Measurements from ENCODE around the gene DDAH2. TPM values are rescaled to one million over a fixed set of nuclear protein-coding genes. Genes with fewer than 3 reads are reported as not detected.
"Not testable (repeated sequence)": the region's sequence is repeated elsewhere in the genome, so short reads cannot be mapped to it uniquely, and the experiment has no call there.

The DDAH2 gene
- total RNA-seq, 1 donor from 2014 or later = 4.8 TPM

DNA sequence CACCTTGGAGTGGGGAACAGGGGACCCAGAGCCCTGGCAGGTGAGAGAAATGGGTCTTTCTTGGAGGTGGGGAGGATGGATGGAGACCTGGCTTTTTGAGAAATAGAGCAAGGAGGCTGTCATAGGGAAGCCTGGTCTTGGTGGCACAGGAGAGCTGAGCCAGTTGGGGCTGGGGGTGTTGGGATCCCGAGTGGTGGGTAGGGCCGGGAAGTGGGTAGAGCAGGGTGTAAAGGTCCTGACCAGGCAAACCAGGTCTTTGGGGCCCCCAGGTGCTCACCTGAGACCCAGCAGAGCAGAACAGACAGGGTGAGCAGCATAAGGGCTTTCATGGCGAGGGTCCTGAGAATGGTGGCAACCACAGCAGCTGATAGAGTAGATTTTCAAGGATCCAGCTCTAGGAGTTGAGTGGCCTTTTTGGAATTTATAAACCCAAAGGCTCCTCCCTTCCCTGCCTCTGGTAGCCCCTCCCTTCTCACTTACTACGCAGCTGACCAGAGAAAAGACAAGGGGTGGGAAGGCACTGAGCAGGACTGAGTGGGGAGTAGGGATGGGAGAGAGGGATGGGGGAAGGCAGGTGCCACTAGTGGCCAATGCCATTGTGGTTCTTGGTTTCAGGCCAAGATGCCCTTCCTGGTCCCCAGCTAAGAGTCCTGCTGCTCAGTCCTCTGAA is 7.6 kb downstream of the DDAH2 start, which contains the start of gene LY6G6C:
Gene LY6G6C (minus strand): TSS at position 396 of the 670 bp plus-strand sequence. CDS start 67 bp downstream, at position 329.
- Mint-ChIP-seq H3K4me1 (peaks cover 16% of the 10 kb centered on the region), H3K4me3 (no peak within 1 kb of the TSS), H3K9me3 (no peaks in the 10 kb centered on the region), H3K27me3 (peaks cover 4% of the 10 kb centered on the region), H3K27ac (no peak within 1 kb of the TSS), H3K36me3 (ENCODE audit: low read depth) (peaks cover 6% of the 10 kb centered on the region)
- intact Hi-C loops (cut with micrococcal nuclease) = no loop called here
- no peak for DNase-seq

DNA sequence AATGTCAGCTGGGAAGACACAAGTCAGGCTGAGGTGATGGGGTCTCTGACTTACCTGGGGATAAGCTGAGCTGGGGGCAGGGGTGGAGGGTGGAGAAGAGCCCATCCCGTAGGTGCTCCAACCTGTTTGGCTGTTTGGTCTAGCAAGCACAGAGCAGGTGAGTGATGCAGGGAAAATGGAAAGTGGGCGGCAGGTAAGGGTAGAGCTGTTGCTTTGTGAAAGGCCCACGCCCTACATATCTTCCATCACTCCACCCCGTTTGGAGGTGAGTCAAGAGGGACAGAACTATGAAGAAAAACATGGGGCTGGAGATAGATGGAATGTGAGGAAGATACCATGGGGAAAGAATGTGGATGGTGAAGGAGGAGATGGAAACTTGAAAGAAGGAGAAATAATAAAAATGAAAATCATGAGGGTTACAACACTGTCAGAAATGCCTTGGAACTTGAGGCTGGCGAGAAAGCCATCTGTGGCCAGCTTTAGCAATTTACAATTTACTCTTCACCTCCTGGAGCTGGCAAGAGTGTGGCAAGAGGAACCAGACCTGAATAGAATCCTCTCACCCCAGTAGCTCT is 8.8 kb downstream of the DDAH2 start:
- Mint-ChIP-seq H3K36me3 (ENCODE audit: low read depth) (peaks cover 1% of the 10 kb centered on the region), H3K4me3 (no peak overlapping the region), H3K27me3 (peaks cover 4% of the 10 kb centered on the region), H3K27ac (no peak overlapping the region), H3K9me3 (no peaks in the 10 kb centered on the region), H3K4me1 (peaks cover 6% of the 10 kb centered on the region)
- no peak for DNase-seq
- intact Hi-C loops (cut with micrococcal nuclease) = no loop called here

DNA sequence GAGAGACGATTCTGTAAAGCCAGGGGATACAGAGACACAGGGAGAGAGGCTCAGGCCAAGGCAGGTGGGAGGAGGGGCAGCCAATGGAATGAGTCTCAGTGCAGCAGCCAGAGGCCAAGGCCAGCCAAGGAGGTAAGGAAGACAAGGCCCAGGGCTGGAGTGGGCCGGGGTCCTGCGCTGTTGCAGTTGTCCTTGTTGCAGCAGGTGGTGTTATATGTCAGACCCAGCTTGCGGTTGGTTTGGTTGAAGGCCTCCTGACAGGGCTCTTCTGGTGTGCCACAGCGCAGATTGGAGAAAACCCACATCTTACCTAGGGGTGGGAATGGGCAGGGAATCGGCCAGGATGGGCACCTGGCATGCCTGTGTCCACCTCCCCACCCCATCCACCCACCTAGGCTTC is 10.1 kb downstream of the DDAH2 start:
- peaks cover 4% of the 10 kb centered on the region for H3K27me3 Mint-ChIP-seq
- no peak for DNase-seq
- H3K4me1 Mint-ChIP-seq = peaks cover 6% of the 10 kb centered on the region
- H3K9me3 Mint-ChIP-seq = no peaks in the 10 kb centered on the region
- no peaks in the 10 kb centered on the region for H3K36me3 Mint-ChIP-seq (ENCODE audit: low read depth)
- H3K27ac Mint-ChIP-seq = no peak overlapping the region
- H3K4me3 Mint-ChIP-seq = no peak overlapping the region
- intact Hi-C loops (cut with micrococcal nuclease) = no loop called here

DNA sequence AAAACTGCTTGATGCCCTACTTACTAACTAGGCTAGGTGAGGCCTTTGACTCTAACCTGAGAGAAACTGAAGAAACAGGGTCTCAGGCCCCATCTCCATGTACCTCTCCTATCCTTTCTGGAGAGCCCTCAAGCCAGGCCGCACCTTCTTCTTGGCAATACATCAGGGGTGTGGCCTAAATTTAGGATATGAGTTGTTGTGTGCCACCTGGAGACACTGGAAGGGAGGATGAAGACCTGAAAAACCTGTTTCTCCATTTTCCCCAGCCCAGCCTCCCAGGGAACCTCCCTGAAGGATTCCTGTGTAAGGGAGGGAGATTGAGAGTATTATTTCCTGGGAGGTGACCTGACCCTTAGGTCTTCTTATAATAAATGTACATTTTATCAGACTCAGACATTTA is 10.8 kb downstream of the DDAH2 start:
- intact Hi-C loops (cut with micrococcal nuclease) = no loop called here
- Mint-ChIP-seq H3K27me3 (peaks cover 4% of the 10 kb centered on the region), H3K4me3 (no peak overlapping the region), H3K9me3 (no peaks in the 10 kb centered on the region), H3K36me3 (ENCODE audit: low read depth) (no peaks in the 10 kb centered on the region), H3K4me1 (peaks cover 4% of the 10 kb centered on the region), H3K27ac (no peak overlapping the region)
- DNase-seq = no peak

DNA sequence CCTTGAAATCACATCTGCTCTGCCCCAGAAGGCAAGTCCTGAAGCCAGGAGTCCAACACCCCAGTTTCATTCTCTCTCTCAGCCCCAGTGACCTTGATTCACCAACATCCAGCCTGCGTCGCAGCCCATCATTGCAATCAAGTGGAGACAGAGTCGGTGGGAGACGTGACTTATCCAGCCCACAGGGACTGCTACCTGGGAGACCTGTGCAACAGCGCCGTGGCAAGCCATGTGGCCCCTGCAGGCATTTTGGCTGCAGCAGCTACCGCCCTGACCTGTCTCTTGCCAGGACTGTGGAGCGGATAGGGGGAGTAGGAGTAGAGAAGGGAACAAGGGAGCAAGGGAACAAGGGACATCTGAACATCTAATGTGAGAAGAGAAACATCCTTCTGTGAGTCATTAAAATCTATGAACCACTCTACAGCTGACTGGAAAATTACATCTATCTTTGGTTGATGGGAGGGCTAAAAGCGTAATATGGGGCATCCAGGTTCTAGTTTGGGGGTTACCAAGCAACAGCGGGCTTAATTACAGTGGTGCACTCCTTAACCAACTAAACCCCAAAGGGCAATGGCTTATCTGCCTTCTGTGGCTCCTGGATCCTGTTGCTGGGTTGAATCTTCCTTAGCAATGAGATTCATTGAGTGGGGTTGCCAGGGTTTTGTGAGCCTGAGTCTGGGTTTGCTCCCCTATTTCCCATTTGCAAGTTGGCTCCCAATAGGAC is 11.4 kb downstream of the DDAH2 start:
- no peaks in the 10 kb centered on the region for H3K36me3 Mint-ChIP-seq (ENCODE audit: low read depth)
- no peak overlapping the region for H3K4me3 Mint-ChIP-seq
- no peaks in the 10 kb centered on the region for H3K9me3 Mint-ChIP-seq
- H3K4me1 Mint-ChIP-seq = peaks cover 4% of the 10 kb centered on the region
- peak overlapping the region; percentile 22 for H3K27ac Mint-ChIP-seq
- H3K27me3 Mint-ChIP-seq = peaks cover 8% of the 10 kb centered on the region
- no peak for DNase-seq
- intact Hi-C loops (cut with micrococcal nuclease) = no loop called here

DNA sequence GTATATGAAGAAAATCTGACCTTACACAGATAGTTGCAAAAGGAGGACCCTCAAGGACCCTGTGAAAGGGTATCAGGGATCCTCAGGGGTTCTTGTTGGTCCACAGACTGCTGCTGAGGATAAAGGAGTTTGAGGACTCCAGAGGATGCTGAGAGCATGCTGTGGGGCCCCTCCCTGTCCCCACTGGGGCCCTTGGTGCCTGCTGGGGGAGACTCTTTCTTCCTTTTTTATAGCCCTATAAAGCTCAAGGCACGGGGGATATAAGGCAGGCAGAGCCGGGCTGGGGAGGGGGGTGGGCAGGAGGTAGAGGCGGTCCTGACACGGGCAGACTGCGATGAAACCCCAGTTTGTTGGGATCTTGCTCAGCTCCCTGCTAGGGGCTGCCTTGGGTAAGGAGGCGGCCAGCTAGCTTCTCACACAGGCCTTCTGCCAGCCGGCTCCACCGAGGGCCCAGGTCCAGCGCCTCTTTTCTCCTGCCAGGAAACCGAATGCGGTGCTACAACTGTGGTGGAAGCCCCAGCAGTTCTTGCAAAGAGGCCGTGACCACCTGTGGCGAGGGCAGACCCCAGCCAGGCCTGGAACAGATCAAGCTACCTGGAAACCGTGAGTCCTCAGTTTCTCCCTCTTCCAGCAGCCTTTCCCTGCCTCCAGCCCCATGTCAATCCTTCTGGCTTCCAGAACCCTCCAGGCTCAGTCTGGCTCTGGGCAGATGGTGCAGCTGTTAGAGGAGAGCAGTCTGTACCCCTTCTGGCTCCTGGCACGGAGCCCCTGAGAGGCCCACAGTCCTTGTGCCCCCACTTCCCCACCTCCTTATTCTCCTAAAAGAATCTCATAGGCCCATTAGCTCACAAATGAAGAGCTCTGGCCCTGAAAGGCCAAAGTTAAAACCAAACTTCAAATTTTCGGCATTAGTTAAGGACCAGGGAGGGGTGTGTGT is 13.8 kb downstream of the DDAH2 start, which contains the start of gene LY6G6D:
Gene LY6G6D (plus strand): TSS at position 327 of the 937 bp plus-strand sequence. CDS start 8 bp downstream, at position 335.
- Mint-ChIP-seq H3K4me1 (peaks cover 16% of the 10 kb centered on the region), H3K27me3 (peaks cover 11% of the 10 kb centered on the region), H3K27ac (no peak within 1 kb of the TSS), H3K36me3 (ENCODE audit: low read depth) (no peaks in the 10 kb centered on the region), H3K4me3 (no peak within 1 kb of the TSS), H3K9me3 (no peaks in the 10 kb centered on the region)
- intact Hi-C loops (cut with micrococcal nuclease) = no loop called here
- DNase-seq = no peak

DNA sequence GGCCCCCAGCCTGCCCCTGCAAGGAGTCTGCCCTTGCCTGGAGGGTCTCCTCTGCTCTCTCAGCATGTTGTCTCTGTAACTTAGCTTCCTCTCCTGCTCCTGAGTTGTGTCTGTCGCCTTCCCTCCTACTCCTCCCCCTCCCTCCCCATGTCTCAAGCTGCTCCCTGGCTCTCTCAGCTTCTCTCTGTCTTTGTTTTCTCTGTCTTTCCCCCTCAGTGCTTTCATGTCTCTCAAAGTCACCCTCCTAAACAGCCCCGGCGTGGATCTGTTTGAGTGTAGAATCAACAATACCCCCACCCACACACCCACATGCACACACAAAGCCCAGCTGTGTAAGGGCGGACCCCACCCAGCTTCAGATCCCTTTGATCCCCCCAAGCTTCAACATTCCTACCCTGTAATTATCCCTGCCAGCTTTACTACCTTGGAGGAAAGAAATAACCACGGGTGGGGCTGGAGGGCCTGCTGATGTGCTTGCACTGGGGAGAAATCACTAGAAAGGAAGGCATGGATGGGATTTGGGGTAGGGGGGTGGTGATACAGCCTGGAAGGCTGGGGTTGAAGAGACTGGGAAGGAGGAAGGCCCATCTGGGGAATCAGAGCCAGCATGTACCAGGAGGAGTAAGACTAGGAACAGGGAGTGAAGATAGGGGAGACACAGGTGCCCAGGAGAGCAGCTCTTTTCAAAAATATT is 15.0 kb downstream of the DDAH2 start:
- no peaks in the 10 kb centered on the region for H3K36me3 Mint-ChIP-seq (ENCODE audit: low read depth)
- intact Hi-C loops (cut with micrococcal nuclease) = no loop called here
- peaks cover 14% of the 10 kb centered on the region for H3K4me1 Mint-ChIP-seq
- no peak overlapping the region for H3K4me3 Mint-ChIP-seq
- no peaks in the 10 kb centered on the region for H3K9me3 Mint-ChIP-seq
- H3K27ac Mint-ChIP-seq = no peak overlapping the region
- peaks cover 11% of the 10 kb centered on the region for H3K27me3 Mint-ChIP-seq
- DNase-seq = no peak

DNA sequence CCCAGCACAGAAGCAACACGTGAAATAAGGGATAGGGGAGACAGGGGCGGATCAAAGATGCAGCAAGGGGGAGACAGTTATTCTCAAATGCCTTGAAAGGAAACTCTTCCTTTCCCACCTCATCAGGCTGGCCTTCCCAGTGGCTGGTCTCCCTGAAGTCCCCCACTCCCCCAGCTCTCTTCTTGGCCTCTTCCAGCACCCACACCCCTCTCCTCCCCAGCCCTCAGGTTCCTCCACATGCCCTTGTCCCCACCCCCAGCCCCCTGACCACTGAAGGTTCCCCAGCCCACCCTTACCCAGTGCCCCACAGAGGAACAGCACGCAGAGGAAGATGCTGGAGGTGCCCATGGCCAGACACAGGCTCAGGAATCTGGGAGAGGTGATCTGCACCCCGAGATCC is 15.6 kb downstream of the DDAH2 start:
- no peak overlapping the region for H3K27ac Mint-ChIP-seq
- H3K36me3 Mint-ChIP-seq (ENCODE audit: low read depth) = no peaks in the 10 kb centered on the region
- DNase-seq = no peak
- no peak overlapping the region for H3K4me3 Mint-ChIP-seq
- peaks cover 11% of the 10 kb centered on the region for H3K27me3 Mint-ChIP-seq
- intact Hi-C loops (cut with micrococcal nuclease) = no loop called here
- no peaks in the 10 kb centered on the region for H3K9me3 Mint-ChIP-seq
- H3K4me1 Mint-ChIP-seq = peaks cover 14% of the 10 kb centered on the region

DNA sequence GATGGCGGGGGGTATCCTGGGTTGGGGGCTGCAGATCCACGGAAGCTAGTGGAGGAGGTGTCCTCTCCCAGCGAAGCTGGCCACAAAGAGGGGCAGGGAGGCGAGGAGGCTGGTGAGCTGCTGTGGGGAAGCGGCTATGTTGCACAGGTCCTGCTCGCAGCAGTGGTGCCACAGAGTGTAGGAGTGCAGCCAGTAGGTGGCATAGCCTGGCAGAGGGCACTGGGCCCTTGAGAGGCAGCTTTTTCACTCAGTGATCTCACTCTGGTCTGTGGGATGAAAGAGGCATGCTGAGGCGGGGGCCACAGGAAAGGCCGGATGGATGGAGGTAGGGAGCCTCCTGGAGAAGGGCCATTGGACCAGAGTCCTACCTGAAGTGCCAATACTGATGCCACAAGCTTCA is 16.8 kb downstream of the DDAH2 start:
- Mint-ChIP-seq H3K9me3 (no peaks in the 10 kb centered on the region), H3K4me1 (peaks cover 14% of the 10 kb centered on the region), H3K4me3 (no peak overlapping the region), H3K27ac (no peak overlapping the region), H3K27me3 (peaks cover 11% of the 10 kb centered on the region), H3K36me3 (ENCODE audit: low read depth) (no peaks in the 10 kb centered on the region)
- intact Hi-C loops (cut with micrococcal nuclease) = no loop called here
- DNase-seq = no peak

DNA sequence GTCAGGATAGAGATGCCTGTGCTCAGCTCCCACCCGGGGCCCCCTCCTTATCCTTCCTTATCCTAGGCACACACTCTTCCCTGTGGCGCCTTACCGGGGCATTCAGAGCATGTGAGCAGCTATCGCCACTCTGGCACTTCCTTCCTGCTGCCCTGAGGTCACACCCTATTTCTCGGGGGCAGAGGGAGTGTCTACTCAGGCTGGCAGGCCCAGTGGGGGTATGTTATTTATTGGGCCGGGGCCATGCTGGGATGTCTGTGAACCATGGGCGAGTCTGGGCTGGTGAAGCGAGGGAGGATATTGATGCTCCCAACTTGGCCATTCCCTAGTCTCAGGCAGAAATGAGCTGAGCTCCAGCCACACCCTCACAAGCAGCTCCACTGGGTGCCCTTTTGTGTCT is 17.9 kb downstream of the DDAH2 start:
- Mint-ChIP-seq H3K36me3 (ENCODE audit: low read depth) (no peaks in the 10 kb centered on the region), H3K9me3 (no peaks in the 10 kb centered on the region), H3K27me3 (peaks cover 11% of the 10 kb centered on the region), H3K4me3 (no peak overlapping the region), H3K27ac (no peak overlapping the region), H3K4me1 (peaks cover 14% of the 10 kb centered on the region)
- intact Hi-C loops (cut with micrococcal nuclease) = no loop called here
- no peak for DNase-seq

DNA sequence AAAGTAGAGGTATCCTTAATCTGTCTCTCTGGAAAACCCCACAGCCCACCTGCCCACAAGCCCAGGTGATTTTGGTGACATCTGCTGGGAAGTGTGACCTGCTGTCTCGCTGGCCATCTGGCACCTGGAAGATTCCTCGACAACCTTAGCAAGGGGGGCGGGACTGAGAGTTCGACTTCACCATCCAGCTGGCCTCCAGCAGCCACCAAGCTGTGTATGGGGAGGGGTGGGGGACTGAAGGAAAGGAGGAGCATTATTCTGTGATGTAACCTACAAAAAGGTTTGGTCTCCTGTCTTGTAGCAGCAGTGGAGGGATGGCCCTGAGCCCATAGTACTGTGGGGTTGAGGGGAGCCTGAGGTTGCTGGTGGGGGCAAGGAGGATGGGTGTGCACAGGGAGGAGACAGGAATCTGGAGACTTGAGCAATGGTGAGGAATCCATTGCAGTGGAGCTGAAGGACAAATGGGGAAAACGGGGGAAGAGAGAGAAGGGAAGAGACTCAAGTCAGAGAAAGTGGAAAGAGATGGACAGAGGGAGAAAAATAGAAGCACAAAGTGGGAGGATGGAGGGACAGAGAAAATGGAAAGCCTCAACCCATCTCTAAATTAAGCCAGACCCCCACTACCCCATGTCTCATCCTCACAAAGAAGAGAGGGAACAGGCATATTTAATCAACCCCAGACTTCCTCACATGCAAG is 18.4 kb downstream of the DDAH2 start:
- DNase-seq = no peak
- no peaks in the 10 kb centered on the region for H3K36me3 Mint-ChIP-seq (ENCODE audit: low read depth)
- H3K9me3 Mint-ChIP-seq = no peaks in the 10 kb centered on the region
- peaks cover 14% of the 10 kb centered on the region for H3K4me1 Mint-ChIP-seq
- H3K27ac Mint-ChIP-seq = no peak overlapping the region
- intact Hi-C loops (cut with micrococcal nuclease) = no loop called here
- peaks cover 11% of the 10 kb centered on the region for H3K27me3 Mint-ChIP-seq
- H3K4me3 Mint-ChIP-seq = no peak overlapping the region

DNA sequence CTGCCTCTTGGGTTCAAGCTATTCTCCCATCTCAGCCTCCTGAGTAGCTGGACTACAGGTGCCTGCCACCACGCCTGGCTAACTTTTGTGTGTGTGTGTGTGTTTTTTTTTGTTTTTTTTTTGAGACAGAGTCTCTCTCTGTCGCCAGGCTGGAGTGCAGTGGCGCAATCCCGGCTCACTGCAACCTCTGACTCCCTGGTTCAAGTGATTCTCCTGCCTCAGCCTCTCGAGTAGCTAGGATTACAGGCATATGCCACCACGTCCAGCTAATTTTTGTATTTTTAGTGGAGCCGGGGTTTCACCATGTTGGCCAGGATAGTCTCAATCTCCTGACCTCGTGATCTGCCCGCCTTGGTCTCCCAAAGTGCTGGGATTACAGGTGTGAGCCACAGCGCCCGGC is 19.9 kb downstream of the DDAH2 start:
- peaks cover 11% of the 10 kb centered on the region for H3K27me3 Mint-ChIP-seq
- H3K9me3 Mint-ChIP-seq; DNase-seq; H3K27ac Mint-ChIP-seq; H3K36me3 Mint-ChIP-seq (ENCODE audit: low read depth); H3K4me3 Mint-ChIP-seq; intact Hi-C loops (cut with micrococcal nuclease): not testable (repeated sequence)
- peaks cover 14% of the 10 kb centered on the region for H3K4me1 Mint-ChIP-seq

DNA sequence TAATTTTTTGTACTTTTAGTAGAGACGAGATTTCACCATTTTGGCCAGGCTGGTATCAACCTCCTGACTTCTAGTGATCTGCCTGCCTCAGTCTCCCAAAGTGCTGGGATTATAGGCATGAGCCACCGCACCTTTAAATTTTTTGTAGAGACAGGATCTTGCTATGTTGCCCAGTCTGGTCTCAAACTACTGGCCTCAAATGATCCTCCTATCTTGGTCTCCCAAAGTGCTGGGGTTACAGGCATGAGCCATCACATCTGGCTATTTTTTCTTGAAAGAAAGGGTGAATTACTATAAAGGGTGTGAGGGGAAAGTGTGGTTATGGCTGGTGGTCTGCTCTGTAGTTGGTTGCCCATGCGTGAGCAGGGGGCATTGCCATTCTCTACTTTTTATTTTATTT is 20.9 kb downstream of the DDAH2 start:
- no peaks in the 10 kb centered on the region for H3K9me3 Mint-ChIP-seq
- intact Hi-C loops (cut with micrococcal nuclease) = no loop called here
- DNase-seq = no peak
- H3K36me3 Mint-ChIP-seq (ENCODE audit: low read depth) = no peaks in the 10 kb centered on the region
- no peak overlapping the region for H3K4me3 Mint-ChIP-seq
- H3K27me3 Mint-ChIP-seq = peaks cover 10% of the 10 kb centered on the region
- peaks cover 20% of the 10 kb centered on the region for H3K4me1 Mint-ChIP-seq
- H3K27ac Mint-ChIP-seq = no peak overlapping the region
